HG03378 (cell line): ENCODE data around the gene RAB6B.

ENCODE experiments used
- ATAC-seq: cut with Tn5 transposase; IDR thresholded peaks from one replicate; pipeline ENCODE4 v1.9.1; 2021; ENCODE audit warnings: mild to moderate bottlenecking, moderate library complexity; ENCODE audit not compliant: unreplicated experiment

The RAB6B gene

DNA sequence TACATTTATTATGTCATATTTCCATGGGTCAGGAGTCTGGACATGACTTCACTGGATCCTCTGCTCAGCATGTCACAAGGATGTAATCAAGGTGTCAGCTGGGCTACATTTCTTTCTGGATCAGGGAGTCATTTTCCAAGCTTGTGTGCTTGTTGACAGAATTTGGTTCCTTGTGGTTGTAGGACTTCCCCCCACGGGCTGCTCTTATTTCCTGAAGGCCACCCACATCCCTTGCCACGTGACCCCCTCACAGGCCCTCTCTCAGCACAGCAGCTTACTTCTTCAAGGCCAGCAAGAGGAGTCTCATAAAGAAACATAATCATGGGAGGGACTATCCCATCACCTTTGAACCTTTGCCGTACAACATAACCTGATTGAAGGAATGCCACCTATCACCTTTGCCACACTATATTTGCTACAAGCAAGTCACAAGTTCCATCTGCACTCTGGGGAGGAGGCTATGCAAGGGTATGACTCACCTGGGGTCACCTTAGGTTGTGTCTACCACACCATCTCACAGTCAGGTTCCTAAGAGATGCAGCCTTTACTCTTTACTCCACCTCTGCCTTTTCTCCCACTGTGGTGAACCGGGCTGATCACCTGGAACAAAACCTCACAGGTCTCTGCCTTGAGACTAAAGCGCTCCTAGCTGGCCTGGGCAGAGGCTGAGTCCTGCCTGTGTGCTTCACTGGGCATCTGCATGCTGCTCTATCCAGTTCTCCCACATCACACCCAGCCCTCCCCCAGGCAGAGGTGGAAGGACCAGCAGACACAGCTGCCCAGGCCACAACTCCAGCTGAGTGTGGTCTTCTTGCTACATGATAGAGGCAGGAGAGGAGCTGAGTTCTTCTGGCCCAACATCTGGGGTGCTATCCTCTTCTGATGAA lies 13.5 kb downstream of the RAB6B start:
- ATAC-seq, result no peak

DNA sequence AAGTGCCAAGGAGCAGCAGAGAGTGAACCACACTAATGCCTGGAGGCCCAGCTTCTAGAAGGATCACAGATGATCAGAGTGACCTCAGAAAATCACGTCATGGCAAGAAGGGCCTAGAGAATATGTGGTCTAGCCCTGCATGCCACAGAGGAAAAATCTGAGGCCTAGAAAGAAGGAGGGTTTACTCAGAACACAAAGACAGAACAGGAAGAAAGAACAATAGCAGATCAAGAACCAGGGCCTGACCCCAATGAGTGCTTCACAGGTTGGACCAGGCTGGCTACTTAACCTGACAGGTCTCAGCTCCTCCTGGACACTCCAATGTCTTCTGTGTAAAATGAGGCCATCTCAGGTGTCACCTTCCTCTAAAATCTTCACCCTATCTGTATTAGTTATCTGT lies 14.2 kb downstream of the RAB6B start:
- ATAC-seq, result no peak

DNA sequence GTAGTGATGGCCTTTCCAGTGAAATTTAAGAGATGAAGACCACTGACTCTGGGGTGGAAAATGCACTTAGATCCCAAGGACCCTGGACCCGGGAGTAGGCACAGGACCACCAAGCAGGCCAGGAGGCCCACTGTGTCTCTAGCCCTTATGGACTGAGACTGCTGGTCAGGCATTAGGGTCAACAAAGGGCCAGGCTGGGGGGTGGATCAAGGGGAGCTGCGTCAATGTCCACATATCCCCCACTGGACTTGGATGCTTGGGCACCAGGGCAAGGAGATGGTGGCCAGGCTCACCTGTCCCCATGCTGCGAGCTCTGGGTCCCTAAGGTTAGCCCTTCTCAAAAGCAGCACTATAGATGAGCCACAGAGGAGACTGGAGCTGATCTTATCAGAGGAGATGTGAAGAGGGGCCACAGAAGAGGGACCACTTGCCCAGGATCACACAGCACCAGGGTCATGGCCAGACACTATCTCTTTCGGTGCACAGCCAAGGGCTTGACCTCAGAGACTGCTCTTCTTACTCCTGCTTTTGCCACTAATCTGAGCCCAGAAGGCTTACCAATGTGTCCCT lies 14.7 kb downstream of the RAB6B start:
- ATAC-seq, result no peak

DNA sequence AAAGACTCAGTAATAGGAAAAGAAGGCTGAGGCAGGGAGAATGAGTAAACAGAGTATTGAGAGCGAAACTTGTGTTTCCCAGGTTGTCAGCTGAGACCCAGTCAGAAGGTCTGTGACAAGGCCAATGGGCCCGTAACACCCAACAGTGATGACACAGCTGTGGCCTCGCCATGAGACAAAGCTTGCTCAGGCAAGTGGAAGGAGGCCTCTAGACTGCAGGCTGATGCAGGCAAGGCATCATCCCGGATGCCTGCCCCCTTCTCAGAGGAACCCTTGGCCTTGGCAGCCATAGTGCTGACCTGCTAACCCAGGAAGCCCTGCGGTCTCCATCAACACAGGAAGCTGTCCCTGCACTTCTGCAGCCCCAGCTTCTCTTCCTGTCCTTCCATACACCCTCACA lies 15.4 kb downstream of the RAB6B start:
- ATAC-seq, result no peak

DNA sequence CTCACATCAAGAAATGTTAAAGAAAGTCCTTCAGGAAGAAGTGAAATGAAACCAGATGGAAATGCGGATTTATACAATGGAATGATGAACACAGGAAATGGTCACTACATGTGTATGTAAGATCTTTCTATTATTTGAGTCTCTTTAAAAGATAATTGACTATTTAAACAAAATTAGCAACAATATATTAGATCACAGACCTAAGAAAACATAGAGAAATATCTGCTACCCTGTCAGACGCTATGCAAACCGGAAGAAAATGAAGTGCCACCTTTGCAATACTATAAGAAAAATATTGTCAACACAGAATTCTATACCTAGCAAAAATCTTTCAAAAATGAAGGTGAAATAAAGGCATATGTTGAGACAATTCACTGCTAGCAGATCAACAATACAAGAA lies 17.2 kb downstream of the RAB6B start:
- ATAC-seq, result no peak

DNA sequence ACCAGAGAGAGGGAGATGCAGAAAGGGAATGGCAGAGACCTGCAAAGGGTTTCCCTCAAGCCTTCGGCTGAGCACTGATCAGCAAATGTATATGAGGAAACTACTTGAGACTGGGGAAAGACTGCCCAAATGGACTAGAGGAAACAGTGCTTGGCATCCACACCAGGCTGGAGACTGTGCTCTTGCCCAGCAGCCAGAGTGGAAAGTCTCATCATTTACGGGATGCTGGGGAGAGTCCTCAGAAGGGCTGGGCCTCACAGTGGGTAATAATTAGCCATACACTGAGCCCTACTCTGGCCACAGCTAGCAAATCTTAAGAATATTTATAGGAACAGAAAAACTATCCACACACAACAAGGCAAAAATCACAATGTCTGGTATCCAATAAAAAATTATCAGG lies 18.5 kb downstream of the RAB6B start:
- no peak for ATAC-seq

DNA sequence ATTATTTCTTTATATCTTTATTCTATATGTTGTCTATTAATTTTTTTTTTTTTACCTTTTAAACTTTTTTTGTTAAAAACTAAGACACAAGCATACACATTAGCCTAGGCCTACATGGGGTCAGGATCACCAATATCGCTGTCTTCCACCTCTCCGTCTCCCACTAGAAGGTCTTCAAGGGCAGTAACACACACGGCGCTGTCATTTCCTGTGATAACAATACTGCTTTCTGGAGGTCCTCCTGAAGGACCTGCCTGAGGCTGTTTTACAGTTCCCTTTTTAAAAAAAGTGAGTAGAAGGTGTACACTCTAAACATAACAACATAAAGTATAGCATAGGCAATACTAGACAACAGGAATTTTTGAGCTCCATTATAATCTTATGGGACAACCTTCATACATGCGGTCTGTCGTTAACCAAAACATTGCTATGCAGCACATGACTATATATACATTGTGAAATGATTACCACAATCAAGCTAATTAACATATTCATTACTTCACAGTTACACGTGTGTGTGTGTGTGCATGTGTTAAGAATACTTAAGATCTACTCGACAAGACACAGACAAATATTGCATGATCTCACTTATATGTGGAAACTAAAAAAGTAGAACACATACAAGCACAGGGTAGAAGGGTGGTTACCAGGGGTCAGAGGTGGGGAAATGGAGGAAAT lies 20.8 kb downstream of the RAB6B start:
- ATAC-seq, result no peak

DNA sequence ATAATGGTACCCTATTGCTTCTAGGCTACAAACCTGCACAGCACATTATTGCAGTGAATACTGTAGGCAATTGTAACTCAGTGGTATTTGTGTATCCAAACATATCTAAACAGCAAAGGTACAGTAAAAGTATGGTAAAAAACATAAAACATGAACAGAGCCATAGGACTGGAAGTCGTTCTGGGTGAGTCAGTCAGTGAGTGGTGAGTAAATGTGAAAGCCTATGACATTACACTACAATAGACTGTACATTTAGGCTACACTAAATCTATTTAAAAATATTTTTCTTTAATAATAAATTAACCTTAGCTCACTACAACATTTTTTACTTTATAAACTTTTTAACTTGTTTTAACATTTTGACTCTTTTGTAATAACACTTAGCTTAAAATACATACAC lies 21.3 kb downstream of the RAB6B start:
- ATAC-seq, result no peak

DNA sequence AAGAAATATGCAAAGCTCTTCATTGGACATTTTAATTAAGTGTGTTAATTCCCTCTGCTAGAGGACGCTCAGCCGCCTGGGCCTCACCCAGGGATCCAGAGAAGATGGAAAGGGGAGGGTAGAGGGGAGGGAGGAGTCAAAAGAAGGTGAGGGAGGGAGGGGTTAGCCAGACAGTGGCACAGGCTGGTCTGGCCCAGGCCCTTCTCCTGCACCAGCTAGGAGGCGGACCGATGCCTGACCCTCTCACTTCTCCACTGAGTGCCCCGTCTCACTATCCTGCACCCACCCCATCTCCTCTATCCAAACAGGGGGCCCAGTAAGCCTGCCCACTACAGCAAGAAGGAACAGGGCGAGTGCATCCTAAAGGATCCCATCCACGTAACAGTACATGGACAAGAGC lies 22.9 kb downstream of the RAB6B start:
- no peak for ATAC-seq

DNA sequence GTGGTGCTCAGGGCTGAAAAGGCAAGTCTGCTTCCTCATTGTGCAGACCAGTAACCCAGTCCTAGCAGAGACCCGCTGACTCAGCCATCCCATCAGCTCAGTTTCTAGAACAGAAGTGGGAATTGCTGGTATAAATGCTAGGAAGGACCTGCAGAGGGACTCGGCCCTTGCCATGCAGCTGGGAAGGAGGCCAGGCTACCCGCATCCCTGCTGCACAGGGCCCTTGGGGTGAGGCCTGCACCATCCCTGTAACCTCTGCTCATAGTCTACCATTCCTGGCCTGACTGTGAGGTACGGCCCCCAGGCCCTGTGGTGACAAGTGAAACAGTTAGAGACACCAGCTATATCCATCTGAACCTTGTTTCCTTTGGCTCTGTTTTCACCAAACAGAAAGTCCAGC lies 23.5 kb downstream of the RAB6B start:
- ATAC-seq, result no peak

DNA sequence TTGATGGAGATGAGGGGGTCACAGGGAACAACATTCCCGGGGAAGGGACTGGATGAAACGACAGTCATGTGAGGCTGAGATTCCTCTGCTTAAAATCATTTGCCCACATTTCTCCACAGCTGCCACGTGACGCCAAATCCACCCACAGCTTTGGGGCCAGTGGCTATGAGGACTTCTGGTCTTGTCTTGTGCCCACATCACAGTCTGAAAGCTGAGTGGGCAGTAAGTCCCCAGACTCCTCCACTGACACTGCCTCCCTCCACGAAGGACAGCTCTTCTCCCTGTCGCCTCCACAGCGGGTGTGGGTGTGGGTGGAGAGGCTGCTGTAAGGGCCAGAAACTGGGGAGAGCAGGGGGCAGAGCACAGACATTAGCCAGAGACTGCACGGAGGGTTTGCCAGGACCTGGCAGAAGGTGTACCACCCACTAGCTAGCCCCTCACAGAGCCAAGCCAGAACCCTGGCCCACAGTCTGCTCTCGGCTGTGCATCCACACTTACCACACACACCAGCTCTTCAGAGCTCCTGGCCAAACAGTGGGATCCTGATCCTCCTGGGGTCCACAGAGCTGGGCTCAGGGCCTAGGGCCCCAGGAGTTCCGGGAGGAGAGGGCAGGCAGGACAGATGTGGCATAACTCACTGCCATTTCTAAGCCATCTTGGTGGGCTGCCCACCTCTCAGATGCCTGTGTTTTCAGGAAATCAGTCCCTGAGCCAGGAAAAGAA lies 24.2 kb downstream of the RAB6B start:
- ATAC-seq, result no peak

DNA sequence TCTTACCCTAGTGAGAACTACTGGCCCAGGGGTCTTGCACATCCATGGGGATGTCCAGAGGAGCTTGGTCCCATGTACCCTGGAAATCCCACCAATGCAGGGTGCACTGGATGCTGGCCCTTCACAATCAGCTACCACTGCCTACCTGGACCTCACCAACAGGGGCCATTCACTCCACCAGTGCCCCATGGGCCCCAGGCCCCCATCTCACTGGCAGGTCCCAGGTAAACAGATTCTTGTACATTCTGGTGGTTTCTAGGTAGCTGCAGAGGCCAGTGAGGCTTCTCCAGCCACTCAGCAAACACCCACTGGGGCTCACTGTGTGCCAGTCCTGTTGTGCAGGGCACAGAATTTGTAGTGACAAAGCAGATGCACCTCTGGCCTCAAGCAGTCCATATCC lies 24.9 kb downstream of the RAB6B start:
- no peak for ATAC-seq

DNA sequence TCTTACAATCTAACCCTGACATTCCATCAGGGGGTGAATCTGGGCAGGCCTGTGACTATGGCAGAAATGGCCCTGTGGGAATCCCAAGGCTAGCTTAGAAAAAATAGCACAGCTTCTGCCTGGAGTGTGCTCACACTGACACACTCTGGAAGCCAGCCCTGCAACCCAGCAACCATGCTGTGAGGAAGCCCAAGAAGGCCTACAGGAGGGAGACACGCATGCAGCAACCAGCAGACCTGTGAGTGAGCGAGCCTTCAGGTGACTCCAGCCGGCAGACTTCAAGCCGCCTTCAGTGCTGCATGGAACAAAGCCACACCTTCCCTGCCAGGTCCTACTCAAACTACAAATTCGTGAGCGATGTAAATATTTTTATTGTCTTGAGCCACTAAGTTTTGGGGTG lies 26.1 kb downstream of the RAB6B start:
- no peak for ATAC-seq

DNA sequence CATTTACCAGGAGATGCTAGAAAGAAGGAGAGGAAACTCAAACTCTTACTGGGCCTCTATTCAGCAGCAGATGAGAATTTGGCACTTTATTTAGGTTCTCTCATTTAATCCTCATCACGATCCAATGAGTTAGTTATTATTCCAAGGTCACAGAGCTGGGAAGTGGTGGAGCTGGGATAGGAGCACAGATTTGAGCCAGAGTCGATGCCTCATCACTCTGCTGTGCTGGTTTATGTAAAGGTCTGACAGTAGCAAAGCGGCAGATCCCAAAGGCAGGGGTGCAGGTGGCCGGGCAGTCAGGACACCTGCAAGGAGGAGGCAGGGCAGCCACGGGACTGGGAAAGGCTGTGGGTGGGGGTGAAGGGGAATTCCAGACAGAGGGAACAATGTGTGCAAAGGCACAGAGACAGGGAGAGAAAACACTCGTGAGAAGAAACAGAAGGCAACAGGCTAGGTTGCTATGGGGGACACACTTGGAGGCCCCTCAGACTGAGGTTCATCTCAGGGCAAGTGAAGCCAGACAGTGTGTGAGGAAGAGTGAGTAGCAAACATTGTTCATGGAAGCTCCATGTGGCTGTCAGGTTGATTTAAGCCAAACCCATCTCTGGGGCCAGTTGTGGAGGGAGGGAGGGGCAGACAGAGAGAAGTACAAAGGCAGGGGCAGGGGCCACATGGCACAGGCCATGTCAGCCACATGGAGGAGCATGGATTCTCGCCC lies 26.8 kb downstream of the RAB6B start:
- ATAC-seq, result no peak

DNA sequence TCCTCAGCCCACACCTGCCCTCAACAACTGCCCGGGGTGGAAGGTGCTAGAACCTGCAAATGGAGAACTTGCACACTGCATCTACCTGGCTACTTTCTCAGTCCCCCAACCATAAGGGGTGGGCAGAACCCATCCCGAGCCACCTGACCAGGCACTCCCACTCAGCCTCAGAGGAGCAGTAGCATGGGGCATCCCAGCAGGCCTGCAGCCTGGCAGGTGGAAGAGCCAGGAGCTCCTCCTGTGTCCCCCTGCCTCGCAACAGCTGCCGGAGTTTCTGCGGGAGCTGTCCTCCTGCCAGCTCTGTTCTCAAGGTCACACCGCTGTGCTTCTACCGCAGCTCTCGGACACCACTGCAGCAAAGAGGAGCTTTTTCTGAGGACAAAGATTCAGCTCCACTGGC lies 27.5 kb downstream of the RAB6B start:
- no peak for ATAC-seq

DNA sequence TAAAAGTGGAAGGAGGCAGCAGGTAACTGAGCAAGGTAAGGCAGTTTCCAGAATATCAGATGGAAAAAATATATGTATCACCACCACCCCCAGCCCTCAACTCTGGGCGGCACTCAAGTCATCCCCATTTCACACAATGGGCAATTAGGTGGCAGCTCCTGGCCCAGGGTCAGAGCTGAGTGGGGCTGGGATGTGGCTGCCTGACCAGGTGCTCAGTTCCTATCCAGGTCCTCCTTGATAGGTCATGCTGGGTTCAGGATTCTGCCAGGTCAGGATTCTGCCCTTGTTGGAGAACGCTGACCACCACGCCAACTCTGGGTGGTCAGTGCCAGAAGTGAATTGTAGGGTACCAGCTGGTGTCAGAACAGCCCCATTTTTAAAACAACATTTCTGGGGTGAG lies 29.5 kb downstream of the RAB6B start:
- no peak for ATAC-seq

DNA sequence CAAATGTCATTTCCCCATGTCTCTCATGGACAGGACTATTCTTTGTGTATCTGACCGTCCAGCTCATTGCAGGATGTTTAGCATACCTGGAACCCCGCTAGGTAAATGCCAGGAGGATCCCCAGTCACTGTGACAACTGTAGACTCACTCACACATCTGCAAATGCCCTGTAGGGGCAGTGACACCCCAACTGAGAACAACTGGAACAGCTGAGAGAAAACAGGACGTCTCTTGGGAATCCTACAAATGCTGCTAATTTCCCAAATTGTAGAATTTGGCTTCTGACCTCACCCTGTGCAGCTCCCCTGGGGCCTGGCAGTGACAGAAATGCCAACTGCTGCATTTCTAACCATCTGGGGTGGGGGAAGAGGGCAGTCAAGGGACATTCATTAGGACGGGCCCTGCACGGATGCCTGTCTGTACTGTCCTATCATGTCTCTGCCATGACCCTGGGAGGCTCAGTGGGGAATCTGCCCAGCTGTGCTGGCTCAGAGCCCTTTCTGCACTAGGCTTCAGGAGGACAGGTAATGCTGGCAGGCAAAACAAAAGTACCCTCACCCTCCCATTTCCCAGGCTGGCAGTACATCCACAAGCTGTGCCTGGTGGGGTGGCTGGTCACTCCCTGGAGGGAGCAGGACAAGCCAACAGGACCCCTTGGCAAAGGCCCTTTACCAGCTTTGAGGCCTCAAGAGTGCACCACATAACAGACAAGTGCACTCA lies 30.4 kb downstream of the RAB6B start:
- ATAC-seq, result no peak

DNA sequence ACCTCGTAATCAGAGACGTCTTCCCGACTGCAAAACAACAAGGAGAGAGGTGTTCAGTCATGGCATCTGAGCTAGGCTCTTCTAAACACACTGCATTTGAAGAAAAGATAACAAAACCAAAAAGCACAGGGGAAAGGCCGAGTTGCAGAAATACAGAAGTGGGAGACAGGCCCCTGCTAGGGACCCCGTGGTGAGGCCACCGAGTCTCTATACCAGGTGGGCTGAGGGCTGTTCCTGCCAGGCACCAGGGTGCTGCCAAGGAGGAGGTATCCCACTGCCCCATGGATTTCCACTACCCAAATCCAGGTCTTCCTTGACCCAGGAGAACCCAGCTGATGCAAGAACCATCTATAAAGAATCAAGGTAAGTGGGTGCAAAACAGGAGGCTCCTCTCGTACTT lies 31.1 kb downstream of the RAB6B start:
- ATAC-seq, result no peak

DNA sequence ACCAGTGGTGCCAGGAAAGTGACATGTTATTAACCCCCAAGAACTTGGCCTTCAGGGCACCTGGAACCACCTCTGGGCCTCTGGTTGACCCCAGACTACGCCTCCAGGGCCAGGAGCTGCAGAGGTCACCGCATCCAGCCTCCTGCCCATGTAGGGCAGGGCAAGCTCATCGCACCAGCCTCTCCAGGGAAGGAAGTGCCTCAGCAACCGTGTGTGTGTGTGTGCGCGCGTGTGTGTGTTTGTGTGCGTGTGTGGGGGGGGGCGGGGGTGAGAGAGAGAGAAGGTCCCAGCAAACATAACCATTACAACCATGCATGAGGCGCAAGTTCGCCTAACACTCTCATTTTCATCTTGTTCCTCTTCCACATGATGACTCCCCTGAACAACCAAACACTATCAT lies 31.8 kb downstream of the RAB6B start:
- ATAC-seq, result no peak

DNA sequence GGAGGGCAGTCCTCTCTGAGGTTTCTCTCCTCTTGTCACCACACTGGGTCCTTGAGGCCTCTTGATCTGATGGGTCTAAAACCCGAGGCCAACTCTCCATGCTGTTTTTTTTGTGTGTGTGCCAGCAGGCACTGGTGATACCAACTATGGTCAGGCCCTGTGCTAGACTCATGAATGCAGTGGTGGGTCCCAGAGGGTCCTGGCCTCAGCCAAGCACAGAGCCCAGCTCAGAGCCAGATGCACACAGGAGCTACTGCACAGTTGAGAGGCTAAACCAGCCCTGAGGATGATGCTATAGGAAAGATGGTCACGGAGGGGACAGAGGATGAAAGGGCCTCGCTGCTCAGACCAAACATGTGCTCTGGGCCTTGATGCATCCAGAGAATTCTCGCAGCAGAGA lies 33.5 kb downstream of the RAB6B start:
- ATAC-seq, result no peak
